Midbrain (tissue), 1 donor: ENCODE measurements around the gene MYOZ2.
"Not testable (repeated sequence)": the region's sequence is repeated elsewhere in the genome, so short reads cannot be mapped to it uniquely, and the experiment has no call there.

ENCODE experiments used
- DNase-seq: peaks from one replicate; lab custom pipeline; 2025; lab: John Stamatoyannopoulos, UW

Gene MYOZ2

DNA sequence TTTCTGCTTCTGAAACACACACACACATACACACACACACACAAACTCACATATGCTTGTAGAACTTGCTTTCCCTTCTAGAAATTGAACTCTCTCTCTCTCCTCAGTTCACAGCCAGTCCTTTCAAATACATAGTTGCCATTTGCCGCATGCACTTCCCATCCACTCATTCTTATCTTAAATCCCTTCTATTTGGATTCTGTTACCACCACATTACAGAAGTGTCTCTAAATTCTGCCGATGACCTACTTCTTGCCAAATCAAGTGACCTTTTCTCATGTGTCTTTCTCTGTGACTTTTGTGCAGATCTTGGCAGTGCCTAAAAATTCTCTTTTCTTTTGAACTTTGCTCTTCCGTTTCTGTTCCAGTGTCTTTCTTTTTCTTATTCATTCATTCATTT is 7.5 kb upstream of the MYOZ2 start:
- no peak for DNase-seq

DNA sequence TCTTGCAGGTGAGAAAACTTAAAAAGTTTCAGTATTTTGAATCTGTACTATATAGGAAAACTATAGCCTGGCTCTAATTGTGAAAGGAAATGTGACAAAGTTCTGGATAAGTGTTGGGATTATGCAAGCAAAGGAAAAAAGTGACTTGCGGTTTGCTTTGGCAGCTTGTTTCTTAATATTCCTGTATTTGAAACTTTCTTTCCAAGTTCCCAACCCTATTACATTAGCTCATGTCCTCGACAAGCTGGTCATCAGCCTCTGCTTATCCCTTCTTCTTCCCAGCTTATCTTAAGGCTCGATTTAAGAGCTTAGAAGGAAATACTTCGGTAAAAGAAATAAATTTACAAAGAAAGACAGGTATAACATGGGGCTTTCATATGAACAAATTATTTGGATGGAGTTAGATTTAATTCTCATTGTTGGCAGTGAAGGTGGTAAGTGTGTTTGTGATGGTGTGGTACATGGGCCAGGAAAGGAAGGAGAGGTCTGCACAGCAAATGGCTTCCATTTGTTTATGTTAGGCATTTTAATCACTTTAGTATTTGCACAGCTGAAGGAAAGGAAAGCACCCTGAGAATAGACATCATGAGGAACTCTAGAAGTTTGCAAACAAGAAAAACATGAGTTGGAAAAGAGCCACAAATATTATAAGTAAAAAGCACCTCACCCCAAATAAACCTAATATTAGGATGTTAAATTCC is 5.1 kb upstream of the MYOZ2 start:
- DNase-seq: peak; percentile 0

DNA sequence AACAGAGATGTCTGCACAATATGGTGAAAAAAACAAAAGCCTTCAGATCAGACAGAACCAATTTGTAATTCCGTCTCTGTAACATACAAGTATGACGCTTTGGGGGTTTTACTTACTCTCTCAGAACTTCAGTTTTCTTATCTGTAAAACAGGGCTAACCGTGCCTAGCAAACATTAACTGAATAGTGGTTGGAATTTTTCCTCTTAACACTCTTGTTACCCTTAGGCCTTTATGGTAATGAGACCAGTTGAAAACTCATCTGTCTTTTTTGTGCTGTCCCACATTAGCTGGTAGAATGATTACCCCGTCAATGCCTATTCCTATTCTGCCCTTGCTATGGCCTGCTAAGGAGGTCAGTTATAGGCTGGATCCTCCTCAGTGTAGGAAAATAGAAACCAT is 4.5 kb upstream of the MYOZ2 start:
- no peak for DNase-seq

DNA sequence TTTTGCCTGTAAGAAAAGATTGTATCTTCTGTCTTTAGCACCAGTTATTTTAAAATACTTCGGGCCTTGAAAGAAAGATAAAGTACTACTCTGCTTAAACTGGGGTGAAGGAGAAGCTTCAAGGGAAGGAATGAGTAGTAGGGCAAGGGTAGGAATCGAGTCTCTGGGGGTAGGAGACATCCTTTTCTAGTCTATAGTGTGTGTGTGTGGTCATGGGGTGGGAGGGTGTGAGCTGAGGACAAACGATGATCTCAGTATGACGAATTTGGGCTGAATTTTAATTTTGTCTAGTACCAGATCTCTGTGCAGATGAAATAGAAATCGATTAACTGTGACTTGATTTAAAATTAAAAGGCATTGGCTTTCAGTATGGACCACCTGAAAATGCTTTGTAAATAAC is 3.3 kb upstream of the MYOZ2 start:
- no peak for DNase-seq

DNA sequence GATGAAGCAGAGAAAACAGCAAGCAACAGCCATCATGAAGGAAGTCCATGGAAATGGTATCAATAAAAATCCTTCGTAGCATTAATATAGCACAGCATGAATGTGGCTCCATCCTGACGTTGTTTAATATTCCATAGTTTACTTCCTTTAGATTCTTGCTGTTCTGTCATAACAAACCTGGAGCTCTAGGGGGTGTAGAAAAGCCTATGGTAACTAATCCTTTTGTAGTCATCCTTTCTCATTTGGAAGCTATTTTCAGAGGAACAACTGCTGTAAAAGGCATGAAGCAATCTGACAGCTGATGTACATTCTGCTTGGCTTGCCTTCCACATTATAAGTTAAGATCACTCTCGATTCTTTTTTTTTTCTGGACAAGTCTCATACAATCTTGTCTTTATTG is 914 bp downstream of the MYOZ2 start:
- peak; percentile 18 for DNase-seq

DNA sequence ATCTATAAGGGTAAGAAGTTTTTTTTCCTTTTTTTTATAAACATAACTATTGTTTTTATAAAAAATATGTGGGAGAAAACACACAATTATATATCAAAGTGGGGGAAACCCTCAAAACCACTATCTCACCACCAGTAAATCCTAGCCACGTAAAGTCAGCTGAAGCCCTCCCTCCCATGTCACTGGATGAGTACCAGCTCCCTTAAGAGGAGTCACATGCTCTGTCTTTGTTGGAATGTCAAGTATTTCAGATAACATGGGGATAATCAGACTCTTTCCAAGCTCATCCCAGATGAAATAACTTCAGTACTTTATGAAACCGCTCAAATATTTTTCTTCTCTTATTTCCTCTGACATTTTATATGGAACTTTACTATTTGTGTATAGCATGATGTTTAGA is 2.4 kb downstream of the MYOZ2 start:
- no peak for DNase-seq

DNA sequence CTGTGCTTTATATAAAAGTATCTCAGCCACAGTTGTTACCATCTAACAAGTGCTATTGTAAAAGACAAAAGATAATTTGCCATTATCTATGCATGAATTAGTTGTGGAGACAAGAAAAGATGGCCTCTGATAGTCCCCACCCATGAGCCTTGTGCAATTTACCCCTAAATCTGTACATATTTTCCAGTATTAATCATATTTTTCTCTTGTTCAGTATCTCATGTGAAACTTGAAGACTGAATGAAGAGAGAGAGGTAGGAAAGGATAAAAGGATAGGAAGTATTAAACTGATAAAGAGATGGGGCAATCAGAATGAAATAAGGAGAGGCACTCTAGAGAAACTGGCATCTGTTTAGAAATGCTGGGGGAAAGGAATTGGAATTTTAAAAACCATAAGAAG is 3.7 kb downstream of the MYOZ2 start:
- DNase-seq: no peak

DNA sequence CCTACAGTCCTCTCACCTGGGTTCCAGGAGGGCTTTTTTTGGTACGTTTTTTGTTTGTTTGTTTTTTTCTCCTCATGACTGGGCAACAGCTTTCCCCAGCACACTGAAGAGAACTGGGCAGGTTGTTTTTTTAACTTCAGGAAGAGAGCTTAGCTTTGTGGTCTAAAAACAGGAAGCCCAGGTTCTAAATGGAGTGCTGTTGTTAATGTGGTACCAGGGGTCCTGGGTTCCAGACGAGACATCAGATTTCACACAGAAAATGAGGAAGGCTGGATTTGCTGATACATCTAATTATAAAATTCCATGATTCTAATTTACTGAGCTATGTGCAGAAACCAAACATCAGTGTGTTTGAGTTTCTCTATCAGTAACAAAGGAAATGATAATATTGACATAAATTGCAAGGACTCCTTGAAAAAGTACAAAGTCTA is 4.2 kb downstream of the MYOZ2 start:
- DNase-seq: peak; percentile 1

DNA sequence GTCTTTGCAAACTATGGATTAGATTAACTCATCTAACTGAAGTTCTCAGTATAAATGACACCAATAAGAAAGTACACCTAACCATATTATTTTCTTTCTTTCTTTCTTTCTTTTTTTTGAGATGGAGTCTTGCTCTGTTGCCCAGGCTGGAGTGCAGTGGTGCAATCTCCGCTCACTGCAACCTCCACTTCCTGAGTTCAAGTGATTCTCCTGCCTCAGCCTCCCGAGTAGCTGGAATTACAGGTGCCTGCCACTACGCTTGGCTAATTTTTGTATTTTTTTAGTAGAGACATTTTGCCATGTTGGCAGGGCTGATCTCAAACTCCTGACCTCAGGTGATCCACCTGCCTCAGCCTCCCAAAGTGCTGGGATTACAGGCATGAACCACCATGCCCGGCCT is 5.7 kb downstream of the MYOZ2 start:
- DNase-seq: not testable (repeated sequence)

DNA sequence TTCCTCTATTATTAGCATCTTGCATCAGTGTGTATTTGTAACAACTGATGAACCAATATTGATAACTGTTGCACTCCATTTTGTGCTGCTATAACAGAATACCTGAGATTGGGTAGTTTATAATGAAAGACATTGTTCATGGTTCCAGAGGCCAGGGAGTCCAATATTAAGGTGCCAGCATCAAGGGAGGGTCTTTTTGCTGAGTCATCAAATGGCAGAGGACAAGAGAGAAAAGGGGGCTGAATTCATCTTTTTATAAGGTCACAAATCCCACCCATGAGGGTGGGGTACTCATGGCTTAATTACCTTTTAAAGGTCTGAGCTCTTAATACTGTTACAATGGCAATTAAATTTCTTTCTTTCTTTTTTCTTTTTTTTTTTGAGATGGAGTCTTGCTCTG is 7.2 kb downstream of the MYOZ2 start:
- DNase-seq: no peak

DNA sequence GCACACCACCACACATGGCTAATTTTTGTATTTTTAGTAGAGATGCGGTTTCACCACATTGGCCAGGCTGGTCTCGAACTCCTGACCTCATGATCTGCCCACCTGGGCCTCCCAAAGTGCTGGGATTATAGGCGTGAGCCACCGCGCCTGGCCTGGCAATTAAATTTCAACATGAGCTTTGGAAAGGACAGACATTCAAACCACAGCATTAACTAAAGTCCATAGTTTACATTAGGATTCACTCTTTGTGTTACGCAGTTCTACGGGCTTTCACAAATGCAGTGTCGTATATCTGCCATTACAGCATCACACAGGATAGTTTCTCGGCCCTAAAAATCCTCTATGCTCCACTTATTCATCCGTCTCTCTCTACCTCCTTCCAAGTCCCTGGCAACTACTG is 7.7 kb downstream of the MYOZ2 start:
- not testable (repeated sequence) for DNase-seq

DNA sequence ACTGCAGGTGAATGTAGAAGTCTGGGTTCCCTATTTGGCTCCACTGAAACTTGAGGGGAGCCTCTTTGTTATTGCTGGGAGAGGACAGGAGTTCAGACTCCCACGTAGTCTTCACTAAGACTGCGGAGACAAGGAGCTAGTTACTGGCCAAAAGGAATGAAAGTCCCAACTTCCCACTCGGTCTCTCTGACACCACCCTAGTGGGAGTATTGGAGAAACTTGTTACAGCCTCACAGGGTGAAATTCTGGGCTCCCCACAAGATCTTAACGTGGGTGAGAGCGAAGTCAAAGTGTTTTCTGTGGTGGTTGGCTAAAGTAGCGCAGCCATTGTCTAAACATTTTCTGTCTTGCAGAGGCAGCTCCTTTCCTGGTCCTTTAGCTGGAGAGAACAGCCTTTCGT is 13.5 kb downstream of the MYOZ2 start:
- no peak for DNase-seq

DNA sequence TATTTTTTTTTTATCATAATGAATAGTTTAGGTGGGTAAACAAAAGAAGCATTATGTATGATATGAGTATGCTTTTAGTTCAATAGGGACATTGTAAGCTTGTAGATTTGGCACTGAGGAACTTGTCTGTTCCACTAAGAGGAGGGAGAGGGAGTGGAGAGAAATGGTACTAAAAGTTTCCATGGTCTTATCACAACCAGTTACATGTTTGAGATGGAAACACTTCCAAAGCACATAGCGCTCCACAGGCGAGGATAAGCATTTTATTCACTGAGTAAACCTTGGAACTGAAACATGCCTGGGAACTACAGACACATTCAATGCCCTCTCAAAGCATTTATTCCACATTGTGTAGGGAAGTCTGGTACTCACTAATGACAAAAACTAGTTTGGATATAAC is 15.5 kb downstream of the MYOZ2 start:
- no peak for DNase-seq

DNA sequence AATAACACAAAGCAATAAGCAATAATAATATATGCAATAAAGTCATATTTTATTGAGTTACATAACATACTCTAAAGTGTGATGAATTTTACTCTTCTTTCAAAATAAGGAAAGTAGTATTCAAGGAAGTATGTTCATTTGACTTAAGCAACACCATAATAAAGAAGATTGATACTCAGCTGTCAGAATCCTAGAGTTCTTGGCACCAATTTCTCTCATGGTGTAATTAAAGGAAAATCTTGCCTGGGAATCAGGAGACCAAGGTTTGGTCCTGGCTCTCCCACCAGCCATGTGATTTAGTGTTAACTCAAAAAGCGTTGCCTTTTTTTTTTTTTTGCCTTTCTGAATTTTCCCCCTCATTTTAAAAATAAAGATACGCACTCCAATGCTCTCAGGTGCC is 17.1 kb downstream of the MYOZ2 start:
- no peak for DNase-seq

DNA sequence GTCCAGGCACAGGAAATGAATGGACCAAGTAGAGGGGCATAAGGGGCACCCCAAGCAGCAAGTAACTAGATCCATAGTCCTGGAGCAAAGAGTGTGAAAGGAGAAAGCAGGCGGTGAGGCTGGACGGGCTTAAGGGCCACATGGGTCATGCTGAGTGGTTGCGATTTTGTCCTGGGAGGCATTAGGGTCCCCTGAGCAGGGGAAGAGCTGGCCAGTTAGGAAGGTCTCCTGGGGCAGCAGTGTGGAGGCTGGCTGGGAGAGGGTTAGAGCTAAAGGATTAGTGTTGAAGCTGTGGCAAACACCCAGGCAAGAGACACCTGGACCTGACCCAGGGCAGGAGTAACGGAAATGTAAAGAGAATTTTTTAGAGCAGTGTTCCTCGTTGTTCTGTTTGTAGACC is 26.5 kb downstream of the MYOZ2 start:
- no peak for DNase-seq

DNA sequence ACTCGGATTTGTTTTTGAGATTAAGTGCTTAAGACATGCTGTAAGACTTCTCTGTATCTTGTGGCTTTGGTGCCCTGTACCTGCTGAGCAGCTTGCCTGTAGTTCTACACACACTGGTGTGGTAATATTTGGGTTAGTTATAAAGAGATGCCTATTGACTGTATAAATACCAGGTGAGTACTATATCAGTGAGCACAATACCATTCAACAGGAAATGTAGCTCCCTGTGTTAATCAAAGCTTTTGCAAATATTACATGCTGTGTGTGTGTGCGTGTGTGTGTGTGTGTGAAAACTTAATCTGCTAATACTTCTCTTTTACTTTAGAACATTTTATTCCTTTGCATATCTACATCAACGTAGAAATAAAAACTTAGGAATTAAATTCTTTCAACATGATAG is 30.1 kb downstream of the MYOZ2 start:
- DNase-seq: no peak

DNA sequence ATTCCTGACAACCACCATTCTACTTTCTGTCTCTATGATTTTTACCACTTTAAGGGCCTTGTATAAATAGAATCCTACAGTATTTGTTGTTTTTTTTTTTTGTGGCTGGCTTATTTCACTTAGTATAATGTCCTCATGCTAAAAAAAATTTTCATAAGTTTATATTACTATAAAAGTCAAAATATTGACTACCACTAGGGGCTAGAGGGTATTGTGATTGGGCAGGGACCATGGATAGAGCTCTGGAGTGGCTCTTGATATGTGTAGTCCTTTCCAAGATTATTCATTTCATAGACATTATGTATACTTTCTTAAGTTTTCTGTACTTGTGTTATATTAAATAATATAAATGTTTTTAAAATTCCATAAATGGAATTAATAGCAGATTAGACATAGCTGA is 34.6 kb downstream of the MYOZ2 start:
- no peak for DNase-seq

DNA sequence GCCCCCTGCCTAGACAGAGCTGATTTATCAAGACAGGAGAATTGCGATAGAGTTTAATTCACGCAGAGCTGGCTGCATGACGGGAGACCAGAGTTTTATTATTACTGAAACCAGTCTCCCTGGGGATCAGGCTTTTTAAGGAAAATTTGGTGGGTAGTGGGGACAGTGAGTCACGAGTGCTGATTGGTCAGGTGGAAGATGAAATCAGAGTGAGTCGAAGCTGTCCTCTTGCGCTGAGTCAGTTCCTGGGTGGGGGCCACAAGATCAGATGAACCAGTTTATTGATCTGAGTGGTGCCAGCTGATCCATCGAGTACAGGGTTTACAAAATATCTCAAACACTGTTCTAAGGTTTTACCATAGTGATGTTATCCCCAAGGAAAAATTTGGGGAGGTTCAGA is 36.6 kb downstream of the MYOZ2 start:
- DNase-seq: no peak

DNA sequence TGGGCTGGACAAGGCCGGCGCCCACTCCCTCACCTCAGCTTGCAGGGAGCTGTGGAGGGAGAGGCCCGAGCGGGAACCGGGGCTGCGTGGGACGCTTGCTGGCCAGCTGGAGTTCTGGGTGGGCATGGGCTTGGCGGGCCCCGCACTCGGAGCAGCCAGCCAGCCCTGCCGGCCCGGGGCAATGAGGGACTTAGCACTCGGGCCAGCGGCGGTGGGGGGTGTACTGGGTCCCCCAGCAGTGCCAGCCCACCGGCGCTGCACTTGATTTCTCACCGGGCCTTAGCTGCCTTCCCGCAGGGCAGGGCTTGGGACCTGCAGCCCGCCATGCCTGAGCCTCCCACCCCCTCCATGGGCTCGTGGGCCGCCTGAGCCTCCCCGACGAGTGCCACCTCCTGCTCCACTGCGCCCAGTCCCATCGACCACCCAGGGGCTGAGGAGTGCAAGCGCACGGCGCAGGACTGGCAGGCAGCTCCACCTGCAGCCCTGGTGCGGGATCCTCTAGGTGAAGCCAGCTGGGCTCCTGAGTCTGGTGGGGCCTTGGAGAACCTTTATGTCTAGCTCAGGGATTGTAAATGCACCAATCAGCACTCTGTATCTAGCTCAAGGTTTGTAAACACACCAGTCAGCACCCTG is 38.2 kb downstream of the MYOZ2 start:
- DNase-seq: not testable (repeated sequence)

DNA sequence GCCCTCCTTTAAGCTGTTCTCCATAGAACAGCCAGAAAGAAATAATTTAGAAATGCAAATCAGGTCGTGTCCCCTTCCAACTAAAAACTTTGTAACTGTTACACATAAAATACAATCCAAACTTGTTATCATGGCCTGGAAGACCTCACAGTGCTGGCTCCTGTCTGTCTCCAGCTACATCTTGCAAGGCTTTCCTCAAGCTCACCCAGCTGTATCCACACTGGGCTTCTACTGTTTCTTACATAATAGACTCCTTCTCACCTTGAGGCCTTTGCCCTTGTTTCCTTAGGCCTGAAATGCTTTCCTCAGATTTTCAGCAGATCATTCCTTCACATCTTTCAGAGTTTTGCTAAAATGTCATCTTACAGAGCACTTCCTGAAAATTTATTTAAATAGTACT is 43.4 kb downstream of the MYOZ2 start:
- no peak for DNase-seq

DNA sequence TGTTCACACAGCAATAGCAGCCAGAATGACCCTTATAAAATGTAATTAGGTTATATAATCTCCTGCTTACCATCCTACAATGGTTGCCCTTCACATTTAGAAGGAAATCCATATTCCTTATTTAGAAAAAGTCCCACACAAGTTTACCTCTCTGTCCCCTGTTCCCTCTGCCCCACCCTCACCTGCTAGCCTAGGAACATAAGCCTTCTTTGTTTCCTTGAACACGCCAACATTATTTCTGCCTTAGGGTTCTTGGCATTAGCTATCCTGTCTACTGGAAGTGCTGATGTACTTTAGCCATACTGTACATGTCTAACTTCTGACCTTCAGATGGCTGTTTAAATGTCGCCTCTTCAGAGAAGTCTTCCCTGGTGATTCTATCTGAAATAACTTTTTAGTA is 48.5 kb downstream of the MYOZ2 start:
- DNase-seq: no peak

DNA sequence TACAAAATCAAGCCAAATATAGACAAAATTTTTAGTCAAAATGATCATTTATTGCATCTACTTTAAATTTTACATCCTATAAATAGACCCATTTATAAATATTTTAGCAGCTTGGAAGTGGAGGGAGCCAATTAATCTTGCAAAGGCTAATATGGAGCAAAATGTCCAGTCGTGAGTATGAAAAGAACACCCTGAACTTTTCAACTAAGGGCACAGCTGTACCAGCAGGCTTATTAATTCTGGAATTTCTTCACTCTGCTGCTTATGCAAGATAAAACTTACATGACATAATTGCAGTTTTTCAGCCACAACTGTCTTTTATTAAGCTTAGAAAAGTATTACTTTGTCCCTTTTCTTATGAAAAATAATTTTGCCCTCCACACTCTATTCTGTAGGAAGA is 54.0 kb downstream of the MYOZ2 start:
- DNase-seq: no peak

DNA sequence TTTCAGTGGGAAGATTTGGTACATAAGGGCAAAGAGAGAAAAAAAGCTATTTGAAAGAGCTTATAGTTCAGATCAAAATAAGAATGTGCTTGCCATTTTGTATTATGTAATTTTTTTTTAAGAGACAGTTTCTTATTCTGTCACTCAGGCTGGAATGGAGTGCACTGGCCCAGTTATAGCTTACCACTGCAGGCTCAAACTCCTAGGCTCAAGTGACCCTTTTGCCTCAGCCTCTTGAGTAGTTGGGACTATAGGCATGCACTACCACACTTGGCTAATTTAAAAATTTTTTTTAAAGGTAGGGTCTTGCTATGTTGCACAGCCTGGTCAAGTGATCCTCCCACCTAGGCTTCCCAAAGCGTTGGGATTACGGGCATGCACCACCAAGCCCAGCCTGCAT is 54.7 kb downstream of the MYOZ2 start:
- no peak for DNase-seq

DNA sequence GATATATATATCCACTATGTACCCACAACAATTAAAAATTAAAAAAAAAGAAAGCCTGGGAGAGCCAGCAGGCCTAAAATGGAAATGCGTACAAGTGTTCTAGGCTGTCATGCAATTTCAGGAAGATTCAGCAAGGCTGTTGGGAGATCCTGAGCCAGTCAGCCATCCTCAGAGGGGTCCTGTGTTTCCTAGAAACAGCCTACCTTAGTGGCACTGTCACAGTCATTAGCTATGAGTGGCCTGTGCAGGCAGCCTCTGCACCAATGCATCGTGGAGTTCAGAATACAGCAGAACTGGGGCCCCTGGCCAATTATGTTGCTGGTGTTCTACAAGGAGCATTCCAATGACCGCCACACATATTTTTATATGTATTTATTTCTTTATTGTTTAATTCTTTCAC is 55.9 kb downstream of the MYOZ2 start:
- no peak for DNase-seq
